Fibroblast of the aortic adventitia (primary cell): ENCODE data around the gene DBET. TPM values are rescaled to one million over a fixed set of nuclear protein-coding genes. Genes with fewer than 3 reads are reported as not detected.
"Not testable (repeated sequence)": the region's sequence is repeated elsewhere in the genome, so short reads cannot be mapped to it uniquely, and the experiment has no call there.

Experiments
- DNase-seq: peaks from one replicate; pipeline ENCODE4 v3.0.0-alpha.2; 2010; ENCODE audit warnings: low read depth
- H3K4me3 ChIP-seq: 2 replicates; pipeline ENCODE4 v1.5.1; 2011; ENCODE audit warnings: low read depth, mild to moderate bottlenecking, control low read depth, low read length, moderate library complexity
- total RNA-seq: library from RNA; depleted of rRNA; stranded (reverse); fragments of >200 nt; gene quantifications from 2 replicates; pipeline ENCODE4 v1.2.3, GENCODE V29; 2012; ENCODE audit warnings: low replicate concordance
- TF ChIP-seq, protein P1 (sequence below): IDR thresholded peaks from 2 replicates; pipeline ENCODE4 v1.5.1; 2011; ENCODE audit warnings: mild to moderate bottlenecking, low read length, control low read depth, inconsistent platforms; ENCODE audit not compliant: insufficient read depth

The DBET gene
- total RNA-seq, 1 donor = not detected

GRCh38 chr4:190019023-190019858, 45.1 kb upstream of the DBET start:
- H3K4me3 ChIP-seq = no peak overlapping the region
- DNase-seq = no peak
- TF ChIP-seq, protein P1, sequence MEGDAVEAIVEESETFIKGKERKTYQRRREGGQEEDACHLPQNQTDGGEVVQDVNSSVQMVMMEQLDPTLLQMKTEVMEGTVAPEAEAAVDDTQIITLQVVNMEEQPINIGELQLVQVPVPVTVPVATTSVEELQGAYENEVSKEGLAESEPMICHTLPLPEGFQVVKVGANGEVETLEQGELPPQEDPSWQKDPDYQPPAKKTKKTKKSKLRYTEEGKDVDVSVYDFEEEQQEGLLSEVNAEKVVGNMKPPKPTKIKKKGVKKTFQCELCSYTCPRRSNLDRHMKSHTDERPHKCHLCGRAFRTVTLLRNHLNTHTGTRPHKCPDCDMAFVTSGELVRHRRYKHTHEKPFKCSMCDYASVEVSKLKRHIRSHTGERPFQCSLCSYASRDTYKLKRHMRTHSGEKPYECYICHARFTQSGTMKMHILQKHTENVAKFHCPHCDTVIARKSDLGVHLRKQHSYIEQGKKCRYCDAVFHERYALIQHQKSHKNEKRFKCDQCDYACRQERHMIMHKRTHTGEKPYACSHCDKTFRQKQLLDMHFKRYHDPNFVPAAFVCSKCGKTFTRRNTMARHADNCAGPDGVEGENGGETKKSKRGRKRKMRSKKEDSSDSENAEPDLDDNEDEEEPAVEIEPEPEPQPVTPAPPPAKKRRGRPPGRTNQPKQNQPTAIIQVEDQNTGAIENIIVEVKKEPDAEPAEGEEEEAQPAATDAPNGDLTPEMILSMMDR = no peak

DNA sequence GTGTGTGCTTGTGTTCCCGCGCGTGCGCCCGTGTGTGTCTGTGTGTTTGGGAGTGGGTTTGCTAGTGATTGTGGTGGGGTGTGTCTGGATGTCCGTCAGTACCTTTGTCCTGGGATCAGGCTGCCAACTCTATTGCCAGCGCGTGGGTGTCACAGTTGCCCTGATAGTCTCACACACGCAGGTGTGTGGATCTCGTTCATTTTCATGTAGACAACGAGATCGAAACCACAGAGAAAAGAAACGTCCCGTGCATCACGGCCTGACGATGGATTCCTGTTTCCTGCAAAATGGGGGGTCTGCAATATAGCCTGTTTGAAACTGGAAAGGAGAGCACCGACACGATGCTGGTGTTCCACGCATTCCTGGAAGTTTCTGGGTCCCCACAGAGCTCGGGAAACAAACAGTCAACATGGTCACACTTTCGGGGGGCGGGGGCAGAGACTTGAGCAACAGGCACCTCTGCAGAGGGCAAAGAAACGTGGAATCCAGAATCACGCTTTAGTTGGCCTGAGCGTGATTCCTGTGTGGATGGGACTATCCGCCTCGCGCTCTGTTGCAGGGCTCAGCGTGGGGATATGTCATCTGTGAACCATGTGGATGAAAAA, 44.3 kb upstream of the DBET start:
- H3K4me3 ChIP-seq, DNase-seq: not testable (repeated sequence)

- peak overlapping the region; percentile 28 for H3K4me3 ChIP-seq
- peak; percentile 43 for DNase-seq
- TF ChIP-seq, protein P1 = no peak
Observed at GRCh38 chr4:190020790-190021717, 43.2 kb upstream of the DBET start.

- H3K4me3 ChIP-seq, DNase-seq: not testable (repeated sequence)
Observed at GRCh38 chr4:190021973-190022372, 42.3 kb upstream of the DBET start.

DNA sequence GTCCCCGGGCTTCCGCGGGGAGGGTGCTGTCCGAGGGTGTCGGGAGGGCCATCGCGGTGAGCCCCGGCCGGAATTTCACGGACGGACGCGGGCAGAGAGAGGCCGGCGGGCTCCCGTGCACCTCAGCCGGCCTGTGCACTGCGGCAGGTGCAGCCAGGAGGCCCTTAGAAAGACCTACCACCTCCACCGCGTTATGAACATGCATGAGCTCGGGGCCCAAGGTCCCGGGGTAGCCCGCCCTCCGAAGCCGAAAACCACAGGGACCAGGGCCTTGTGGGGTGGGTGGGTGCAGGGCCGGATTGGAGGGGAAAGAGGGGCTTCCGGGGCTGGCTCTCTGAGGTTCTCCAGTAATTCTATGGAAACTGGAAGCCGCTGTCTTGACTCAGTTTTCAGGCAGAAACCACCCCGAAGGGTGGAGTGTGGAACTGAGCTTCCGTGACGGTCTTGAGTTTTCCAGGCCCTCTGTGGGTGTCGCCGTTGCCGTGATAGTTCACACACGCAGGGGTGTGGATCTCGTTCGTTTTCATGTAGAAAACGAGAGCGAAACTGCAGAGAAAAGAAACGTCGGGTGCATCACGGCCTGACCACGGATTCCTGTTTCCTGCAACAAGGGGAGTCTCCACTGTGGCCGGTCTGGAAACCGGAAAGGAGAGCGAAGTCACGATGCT, 41.6 kb upstream of the DBET start:
- not testable (repeated sequence) for H3K4me3 ChIP-seq, DNase-seq

- DNase-seq, H3K4me3 ChIP-seq: not testable (repeated sequence)
Observed at GRCh38 chr4:190027156-190027555, 37.1 kb upstream of the DBET start, which contains the start of gene FRG2. TSS of gene FRG2 (minus strand) at chr4:190027256. CDS start at chr4:190027204, 52 bp downstream.

GRCh38 chr4:190031264-190031663, 33.0 kb upstream of the DBET start:
- DNase-seq, H3K4me3 ChIP-seq: not testable (repeated sequence)

DNA sequence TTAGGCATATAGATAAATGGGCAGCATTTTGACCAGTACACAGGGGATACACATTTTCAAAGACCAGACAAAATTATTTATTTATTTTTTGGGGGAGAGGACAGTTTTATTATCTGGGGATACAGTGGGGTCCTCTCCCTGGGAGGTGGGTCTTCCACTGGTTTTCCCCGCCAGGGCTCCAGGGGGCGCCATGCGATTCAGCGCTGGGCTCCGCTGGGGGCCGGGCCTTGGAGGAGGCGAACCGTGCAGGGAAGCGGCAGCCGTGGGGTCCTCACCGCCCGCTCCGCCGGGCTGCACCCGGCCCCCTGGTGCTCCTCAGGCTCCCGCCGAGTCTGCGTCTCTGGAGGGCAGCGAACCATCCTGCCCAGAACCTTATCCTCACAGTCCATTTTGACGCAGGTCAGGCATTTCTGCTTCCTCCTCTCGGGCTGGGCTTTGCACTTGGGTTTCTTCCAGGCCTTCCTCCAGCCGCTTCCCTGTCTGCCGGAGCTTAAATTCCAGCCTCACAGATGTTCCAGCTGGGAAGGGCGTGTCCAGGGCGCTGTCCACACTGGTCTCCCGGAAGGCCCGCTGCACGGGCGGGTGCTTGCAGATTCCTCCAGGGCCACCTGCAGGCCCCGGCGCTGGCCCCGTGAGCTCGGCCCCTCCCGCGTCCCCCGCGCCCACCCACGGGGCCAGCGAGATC, 26.5 kb upstream of the DBET start:
- not testable (repeated sequence) for H3K4me3 ChIP-seq

GRCh38 chr4:190040873-190041272, 23.4 kb upstream of the DBET start:
- not testable (repeated sequence) for H3K4me3 ChIP-seq, DNase-seq

More for the DNA sequence above, 26.5 kb upstream of the DBET start:
- not testable (repeated sequence) for DNase-seq

DNA sequence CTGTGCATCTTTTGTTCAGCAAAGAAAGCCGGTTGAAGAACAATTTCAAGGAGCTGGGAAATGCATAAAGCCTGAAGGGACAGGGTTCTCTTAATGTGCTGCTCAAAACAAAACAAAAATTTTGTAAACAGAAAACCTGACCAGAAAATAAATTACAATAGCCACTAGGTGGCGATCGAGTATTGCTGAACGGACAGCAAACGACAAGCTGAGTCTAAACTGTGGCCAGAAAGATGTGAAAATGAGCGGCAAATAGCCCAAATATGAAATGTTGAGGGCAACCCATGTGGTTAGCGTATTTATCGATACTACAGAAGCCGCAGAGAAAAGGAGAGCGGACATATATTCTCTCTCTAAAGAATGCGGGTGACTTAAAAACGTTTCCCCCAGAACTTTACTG, 16.7 kb upstream of the DBET start:
- not testable (repeated sequence) for DNase-seq

DNA sequence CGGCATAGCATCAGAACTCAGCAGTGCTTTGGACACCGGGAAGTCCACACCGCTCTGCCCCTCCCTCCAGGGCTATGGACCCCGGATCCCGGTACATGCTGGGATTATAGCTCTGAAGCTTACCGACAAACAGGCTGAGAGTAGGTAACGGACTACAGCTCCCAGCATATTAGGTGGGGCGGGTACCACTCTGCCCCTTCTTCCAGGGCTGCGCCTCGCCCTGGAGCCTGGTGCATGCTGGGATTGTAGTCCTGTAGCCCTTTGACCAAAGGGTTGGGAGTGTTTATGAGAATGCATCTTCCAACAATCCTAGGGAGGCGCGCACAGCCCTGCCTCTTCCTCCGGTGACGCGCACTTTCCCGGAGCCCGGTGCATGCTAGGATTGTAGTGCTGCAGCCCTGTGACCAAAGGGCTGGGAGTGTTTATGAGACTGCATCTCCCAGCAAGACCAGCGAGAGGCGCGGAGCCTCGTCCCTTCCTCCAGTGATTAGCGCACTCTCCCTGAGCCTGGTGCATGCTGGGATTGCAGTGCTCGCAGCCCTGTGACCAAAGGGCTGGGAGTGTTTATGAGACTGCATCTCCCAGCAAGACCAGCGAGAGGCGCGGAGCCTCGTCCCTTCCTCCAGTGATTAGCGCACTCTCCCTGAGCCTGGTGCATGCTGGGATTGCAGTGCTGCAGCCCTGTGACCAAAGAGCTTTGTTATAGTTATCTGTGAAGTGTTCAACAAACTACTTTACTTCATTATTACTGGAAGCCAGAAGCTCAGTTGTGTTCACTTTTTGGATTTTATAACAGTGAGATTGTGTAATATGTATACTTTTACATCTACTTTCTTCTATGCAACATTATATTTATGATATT, 14.7 kb upstream of the DBET start:
- DNase-seq, H3K4me3 ChIP-seq: not testable (repeated sequence)

More for the DNA sequence above, 16.7 kb upstream of the DBET start:
- H3K4me3 ChIP-seq = not testable (repeated sequence)

DNA sequence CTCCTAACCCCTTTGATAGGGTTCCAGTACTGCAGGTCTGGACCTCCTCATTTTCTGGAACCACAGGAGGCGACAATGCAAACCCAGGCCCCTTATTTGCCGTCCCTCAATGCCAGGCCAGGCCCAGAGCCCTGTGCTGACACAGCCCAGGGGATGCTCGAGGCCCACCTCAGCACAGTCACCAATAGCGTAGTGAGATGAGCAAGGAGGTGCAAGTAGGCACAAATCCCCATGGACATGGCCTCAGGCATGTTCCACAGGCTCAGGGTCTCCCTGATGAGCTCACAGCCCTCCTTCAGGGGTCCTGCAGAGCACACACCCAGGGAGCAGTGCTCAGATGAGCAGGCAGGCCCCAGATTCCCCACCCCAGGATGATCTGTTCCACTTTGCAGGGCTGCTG, 5.3 kb upstream of the DBET start:
- DNase-seq, H3K4me3 ChIP-seq: not testable (repeated sequence)

- H3K4me3 ChIP-seq, DNase-seq: not testable (repeated sequence)
Observed at GRCh38 chr4:190064805-190065204, 503 bp downstream of the DBET start.

- not testable (repeated sequence) for DNase-seq
Observed at GRCh38 chr4:190068351-190068750, 4.0 kb downstream of the DBET start.

More at GRCh38 chr4:190068351-190068750, 4.0 kb downstream of the DBET start:
- not testable (repeated sequence) for H3K4me3 ChIP-seq
